ENCODE results near the gene SOX6.
"Not testable (repeated sequence)": the region's sequence is repeated elsewhere in the genome, so short reads cannot be mapped to it uniquely, and the experiment has no call there.

Gene SOX6

DNA sequence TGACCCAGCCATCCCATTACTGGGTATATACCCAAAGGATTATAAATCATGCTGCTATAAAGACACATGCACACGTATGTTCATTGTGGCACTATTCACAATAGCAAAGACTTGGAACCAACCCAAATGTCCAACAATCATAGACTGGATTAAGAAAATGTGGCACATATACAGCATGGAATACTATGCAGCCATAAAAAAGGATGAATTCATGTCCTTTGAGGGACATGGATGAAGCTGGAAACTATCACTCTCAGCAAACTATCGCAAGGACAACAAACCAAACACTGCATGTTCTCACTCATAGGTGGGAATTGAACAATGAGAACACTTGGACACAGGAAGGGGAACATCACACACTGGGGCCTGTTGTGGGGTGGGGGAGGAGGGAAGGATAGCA is 209.4 kb downstream of the SOX6 start:
- DNase-seq (ENCODE audit: low read depth) = not testable (repeated sequence)

DNA sequence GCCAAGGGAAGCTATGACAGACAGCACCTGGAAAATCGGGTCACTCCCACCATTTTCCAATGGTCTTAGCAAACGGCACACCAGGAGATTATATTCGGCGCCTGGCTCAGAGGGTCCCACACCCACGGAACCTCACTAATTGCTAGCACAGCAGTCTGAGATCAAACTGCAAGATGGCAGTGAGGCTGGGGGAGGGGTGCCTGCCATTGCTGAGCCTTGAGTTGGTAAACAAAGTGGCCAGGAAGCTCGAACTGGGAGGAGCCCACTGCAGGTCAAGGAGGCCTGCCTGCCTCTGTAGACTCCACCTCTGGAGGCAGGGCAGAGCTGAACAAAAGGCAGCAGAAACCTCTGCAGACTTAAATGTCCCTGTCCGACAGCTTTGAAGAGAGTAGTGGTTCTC is 214.7 kb downstream of the SOX6 start:
- DNase-seq (ENCODE audit: low read depth) = not testable (repeated sequence)

DNA sequence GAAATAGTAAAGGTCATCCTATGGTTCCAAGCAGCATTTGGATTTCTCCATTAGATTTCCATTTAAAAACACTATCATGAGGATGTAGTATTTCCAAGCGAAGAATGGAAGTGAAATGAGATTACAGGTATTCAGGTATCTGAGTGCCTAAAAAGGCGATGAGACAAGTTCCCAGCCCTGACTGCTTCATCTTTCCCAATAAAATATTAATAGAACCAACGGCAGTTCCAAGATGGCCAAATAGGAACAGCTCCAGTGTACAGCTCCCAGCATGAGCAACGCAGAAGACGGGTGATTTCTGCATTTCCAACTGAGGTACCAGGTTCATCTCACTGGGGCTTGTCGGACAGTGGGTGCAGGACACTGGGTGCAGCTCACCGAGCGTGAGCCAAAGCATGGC is 215.2 kb downstream of the SOX6 start:
- not testable (repeated sequence) for DNase-seq (ENCODE audit: low read depth)

DNA sequence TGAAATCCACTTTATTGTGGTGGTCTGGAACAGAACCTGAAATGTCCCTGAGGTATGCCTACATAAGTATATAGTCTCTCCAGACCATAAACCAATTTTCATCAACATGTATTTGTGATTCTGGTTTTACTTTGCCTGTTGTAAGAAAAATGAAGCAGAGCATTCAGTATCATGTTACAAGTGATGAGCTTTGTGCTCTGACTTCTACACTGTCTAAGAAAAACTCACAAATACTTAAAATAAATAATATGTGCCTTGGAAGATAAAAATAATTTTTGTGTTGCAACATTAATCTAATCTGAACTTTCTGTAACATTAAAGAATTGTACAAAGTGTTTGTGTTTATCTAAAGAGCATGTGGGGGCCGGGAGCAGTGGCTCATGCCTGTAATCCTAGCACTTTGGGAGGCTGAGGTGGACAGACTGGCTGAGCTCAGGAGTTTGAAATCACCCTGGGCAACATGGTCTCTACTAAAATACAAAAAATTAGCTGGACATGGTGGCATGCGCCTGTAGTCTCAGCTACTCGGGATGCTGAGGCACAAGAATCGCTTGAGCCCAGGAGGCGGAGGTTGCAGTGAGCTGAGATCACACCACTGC is 219.5 kb downstream of the SOX6 start:
- no peak for DNase-seq (ENCODE audit: low read depth)

DNA sequence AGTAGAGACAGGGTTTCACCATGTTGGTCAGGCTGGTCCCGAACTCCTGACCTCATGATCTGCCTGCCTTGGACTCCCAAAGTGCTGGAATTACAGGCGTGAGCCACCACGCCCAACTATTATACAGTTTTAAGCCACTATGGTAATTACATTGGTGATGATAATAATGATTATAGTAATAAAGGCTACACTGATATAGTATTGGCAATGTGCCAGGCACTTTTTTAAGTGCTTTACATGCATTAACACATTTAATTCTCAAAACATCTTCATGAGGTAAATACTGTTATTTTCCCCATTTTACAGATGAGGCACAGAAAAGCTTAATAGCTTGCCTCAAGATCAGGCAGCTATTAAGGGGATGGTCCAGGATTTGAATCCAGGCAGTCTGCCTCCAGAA is 222.5 kb downstream of the SOX6 start:
- no peak for DNase-seq (ENCODE audit: low read depth)

DNA sequence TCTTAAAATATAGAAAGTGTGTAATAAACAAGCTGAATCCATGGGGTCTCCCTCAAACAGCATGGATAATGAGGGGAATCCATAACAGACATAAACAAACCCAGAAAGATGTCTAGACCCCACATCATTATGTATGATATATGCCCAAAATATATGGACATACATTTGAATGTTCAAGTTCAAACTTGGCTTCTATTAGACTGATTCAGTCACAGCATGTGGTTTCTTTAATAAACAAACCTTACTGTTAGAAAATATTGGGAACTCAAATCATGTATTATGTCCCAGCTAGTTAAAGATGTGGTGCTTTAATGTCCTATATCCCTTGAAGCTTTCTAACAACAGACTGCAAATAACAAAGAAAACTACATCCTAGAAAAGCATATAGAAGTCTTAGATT is 228.6 kb downstream of the SOX6 start:
- no peak for DNase-seq (ENCODE audit: low read depth)

DNA sequence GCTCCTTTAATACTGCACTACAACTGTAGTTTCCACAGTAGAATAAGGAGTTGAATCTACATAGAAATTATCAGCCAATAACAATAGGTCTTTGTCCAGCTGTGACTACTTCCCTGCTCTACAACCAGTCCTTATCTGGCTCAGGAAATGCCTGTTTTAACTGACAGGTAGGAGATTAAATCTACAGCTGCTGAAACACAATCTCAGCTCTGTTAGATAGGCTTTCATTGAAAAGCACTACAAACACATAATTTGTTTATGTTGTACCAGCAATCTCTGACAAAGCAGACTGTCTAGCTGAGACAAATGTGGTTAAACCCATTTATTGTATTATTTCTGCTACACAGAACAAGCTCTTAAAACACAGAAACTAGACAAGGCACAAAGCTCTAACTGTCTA is 230.0 kb downstream of the SOX6 start:
- no peak for DNase-seq (ENCODE audit: low read depth)

DNA sequence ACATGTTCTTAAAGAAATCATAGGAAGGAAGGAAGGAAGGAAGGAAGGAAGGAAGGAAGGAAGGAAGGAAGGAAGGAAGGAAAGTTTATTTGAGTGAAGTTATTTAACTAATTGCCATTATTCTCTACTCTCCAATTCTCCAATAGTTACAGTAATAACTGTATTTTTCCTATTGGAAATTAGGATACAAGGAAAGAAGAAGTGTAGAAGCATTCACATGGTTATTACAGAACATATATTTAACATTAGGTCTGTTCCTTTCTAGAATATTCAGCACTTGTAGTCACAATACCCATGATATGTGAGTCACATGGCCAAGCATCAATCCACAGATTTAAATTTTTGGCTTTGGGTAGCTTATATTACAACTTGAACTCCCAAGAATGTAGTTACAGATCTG is 230.6 kb downstream of the SOX6 start:
- no peak for DNase-seq (ENCODE audit: low read depth)

DNA sequence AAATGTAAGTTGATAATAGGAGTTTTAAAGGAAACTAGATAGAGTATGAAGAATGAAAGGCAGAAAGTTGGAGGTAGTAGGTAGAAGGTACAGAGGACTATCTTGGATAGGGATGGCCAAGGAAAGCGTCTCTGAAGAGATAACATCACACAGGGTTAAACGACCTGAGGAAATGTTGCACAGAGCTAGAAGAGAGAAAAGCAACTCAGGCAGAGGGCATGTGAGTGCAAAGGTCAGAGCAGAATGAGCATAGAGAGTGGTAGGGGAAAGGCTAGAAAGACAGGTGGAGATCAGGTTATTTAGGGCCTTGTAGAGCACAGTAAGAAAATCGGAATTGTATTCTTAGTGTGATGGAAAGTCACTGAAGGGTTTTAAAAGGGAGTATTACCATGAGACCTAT is 232.0 kb downstream of the SOX6 start:
- DNase-seq (ENCODE audit: low read depth) = no peak

DNA sequence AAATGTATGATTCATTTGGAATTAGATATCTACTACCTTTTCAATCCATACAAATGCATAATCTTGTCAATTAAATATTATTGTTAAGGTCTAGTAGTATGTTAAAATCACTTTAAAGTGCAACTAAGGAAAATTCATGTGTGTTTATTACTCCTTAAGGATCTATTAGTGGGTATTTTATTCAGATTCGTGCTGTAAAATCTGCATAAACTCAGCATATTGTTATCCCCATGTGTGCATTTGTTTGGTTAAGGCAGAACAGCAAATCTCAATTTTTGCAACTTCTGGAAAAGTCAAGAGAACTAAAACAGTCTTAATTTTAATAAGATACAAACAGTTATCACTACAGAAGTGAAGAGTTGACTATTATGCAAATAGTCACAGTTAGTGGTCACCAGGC is 234.5 kb downstream of the SOX6 start:
- DNase-seq (ENCODE audit: low read depth) = no peak

DNA sequence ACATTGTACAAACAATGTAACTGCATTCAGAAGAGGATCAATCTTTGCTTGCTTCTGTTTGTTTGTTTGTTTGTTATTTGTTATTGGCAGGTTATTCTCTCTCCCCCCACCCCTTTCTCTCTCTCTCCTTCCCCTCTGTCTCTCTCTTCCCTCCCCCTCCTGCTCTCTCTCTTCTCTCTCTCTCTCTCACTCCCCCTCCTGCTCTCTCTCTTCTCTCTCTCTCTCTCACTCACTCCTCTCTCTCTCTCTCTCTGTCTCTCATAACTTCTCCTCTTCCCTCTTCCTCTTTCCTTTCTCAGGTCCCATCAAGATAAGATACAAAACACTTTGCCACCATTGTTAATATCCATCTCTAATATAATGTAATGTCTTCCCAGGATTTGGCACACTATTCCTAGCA is 236.3 kb downstream of the SOX6 start:
- DNase-seq (ENCODE audit: low read depth) = no peak

DNA sequence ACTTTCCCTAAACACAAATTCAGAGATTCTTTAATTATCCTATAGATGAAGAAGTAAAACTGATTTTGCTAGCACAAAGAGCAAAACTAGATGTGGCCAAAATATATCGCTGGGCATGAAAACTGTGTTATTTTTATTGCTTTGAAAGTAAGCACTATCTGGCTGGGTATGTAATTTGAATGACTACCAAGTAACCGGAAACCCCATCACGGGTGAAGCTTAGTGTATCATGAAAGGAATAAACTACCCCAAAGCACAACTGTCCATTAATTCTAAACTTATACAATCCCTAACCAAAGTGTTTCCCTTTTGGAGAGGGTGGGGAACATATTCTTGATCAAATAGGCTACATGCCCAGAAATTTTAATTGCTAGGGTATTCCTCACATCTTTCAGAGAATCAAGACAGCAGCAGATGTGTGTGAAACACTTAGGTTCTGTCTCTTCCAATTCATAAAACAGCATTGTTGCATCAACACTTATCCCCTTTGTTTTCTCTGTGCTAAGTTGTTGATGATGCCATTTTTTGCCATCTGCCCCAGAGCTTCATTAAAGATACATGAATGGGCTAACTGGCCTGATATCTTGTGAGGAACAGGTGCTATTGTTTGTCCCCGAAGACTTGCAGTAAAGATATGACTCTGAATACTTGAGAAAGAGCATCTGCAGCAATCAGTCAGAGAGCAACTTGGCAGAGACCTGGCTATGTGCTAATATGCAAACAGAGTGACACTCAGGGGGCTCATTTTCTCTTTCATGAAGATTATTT is 238.2 kb downstream of the SOX6 start:
- no peak for DNase-seq (ENCODE audit: low read depth)

DNA sequence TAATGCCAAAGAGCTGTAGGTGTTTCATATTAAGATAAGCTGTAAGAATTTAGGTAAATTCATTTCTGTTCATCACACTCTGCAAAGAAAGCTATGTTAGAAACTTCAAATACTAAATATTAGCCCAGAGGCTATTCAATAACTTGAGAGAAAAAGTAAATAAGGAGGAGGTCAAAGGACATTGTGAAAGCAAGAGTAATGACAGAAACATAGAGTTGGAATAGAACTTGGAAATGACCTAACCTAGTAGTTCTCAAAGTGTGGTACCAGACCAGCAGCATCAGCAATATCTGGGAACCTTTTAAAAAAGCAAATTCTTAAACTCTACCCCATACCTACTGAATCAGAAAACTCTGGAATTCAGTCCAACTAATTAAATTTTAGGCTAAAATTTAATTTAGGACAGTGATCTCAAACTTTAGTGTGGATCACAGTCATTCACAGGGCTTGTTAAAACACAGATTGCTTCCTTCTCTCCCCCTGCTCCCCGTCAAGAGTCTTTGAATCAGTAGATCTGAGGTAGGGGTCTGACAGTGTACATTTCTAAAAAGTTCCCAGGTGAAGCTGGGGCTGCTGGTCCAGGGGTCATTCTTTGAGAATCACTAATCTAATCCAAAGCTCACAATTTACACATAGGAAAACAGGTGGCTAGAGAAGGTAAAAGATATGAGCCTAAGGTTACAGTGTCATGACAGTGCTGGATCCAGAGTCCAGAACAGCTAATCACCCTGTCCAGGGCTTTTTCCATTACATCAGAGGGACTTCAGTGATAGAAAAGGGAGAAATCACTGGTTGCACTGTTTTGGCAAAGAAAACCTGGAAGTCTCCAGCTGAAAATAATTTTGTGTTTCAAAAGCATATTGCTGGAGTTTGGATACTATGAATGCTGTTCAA is 241.1 kb downstream of the SOX6 start:
- DNase-seq (ENCODE audit: low read depth) = no peak

DNA sequence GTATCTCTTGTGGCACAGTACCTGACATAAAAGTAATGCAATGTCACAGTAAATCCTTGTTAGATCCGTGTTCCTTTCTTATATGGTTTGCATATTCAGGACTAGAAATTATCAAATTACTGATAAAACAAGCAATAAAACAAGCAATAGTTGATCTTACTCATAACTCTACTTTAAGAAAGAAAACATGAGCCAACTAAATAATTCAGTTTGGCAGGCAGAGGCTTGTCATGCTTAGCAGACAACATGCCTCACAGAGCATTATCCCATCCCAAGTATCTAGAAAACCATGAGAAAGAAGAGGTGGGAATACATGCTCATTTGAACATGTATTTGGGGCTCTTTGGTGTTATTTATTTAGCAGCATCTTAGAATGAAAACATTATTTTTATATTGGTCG is 241.9 kb downstream of the SOX6 start:
- no peak for DNase-seq (ENCODE audit: low read depth)

DNA sequence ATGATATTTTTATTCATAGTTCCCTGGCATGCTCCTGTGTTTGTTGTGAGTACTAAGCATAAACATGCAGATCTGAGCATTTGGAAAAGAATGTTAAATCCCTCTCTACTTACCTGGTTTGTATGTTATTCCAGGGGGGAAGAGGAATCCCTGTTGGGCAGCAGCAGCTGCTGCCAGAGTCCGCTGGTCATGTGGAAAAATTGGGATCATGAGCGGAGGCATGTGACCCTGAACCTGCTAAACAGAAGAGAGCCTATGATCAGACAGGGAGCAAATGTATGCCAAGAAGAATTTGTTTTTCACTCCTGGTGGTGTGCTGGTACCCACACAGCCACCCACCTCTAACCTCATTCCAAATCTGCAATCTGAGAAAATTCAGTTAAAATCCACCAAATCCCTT is 244.7 kb downstream of the SOX6 start:
- DNase-seq (ENCODE audit: low read depth) = no peak

DNA sequence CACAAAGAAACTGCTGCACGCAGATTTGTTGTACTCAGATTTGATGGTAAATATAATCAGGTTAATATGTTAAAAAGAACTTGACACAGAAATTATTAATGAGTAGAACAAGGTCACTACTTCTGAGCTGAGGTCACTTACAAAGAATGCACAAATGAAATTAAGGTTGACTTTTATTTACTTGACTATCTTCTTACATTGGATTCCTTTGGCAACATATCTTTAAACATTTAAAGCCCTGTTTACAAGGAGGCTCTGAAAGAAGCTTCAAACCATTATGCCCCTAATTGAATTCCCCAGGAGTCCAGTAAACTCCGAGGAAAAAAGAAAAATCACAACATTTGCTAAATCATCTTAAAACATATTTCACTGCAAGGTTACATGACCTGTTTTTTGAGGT is 245.5 kb downstream of the SOX6 start:
- DNase-seq (ENCODE audit: low read depth) = no peak

DNA sequence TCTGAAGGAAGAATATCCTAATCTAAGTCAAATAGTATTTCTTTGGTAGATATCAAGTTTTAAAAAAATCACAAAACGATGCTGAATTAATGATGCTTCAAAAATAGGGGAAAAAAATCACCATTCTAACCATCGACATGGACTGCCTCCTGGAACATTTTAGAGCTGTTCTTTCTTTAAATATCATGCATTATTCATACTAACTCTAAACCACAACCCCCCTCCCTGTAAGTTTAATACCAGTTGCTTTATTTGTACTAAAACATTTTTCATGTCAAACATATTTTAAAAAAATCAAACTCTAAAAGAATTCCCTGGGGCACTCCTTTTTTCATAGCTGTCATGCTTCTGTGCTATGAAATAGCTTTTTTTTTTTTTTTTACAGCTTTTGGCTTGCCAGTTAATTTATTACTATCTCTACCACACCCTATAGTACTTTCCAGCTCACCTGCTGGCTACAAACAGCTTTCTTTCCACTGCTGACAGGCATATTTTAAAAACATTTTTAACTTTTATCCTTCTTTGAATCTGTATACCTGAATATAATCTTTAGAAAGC is 256.9 kb downstream of the SOX6 start:
- no peak for DNase-seq (ENCODE audit: low read depth)

DNA sequence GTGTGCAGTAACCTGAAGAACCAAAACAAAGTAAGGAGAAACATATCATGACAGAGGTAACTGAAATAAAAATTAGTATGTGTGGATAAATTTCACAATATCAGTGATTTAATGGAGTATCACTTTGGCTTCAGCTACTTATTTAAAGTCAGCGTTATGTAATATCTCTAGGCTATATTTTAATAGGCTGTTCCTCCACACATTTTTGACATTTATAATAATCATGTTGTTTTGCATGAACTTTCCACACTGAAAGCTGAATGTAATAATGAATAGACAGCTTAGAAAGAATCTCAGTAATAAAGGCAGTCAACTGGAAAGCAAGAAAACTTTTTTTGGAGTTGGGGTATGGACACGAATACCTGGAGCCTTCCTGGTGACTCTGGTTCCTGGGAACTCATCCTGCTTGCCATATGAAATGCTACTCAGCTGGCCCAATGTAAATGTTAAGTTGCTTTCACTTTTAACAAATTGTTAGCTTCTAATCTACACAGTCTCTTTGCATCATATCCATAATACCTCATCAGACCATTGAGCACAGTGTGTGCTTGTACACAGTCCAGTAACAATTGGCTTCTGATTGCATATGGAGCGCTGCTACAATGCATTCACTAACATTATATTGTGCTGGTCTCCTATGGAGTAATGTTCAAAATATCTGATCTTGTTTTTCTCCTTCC is 257.7 kb downstream of the SOX6 start:
- no peak for DNase-seq (ENCODE audit: low read depth)

DNA sequence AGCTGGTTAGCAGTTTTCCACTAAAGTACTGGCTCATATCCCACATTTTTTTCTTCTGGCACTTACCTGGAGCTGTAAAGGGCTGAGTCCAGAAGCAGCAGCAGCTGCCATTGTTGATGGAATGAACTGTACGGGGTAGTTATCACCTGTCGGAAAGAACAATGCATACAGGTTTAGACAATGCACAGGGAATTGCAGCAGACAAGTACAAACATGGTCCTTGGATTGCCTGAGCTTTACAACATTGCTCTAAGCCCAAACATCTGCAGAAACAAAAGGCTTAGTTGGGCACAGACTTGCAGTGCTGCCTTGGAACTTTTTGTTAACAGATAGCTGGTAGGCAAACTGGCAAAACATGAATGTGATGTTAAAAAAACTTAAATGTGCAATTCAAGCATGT is 258.8 kb downstream of the SOX6 start:
- no peak for DNase-seq (ENCODE audit: low read depth)

DNA sequence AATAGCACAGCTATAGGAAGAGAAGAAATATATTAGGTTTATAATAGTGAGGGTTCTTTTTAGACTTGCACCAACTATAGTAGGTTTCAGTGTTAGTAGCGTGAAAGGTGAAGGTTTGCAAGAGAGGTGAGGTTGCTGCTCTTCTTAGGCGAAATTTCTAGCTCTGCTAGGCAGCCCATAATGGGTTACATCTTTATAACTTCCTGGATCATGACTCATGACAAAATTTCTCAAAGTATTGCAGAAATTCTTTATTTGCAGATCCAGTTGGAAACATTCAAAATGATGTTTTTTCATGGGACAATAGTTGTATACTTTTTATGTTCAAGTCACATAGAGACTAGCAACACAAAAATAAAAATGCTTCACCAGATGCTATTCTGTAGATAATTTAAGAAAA is 260.0 kb downstream of the SOX6 start:
- DNase-seq (ENCODE audit: low read depth) = no peak

DNA sequence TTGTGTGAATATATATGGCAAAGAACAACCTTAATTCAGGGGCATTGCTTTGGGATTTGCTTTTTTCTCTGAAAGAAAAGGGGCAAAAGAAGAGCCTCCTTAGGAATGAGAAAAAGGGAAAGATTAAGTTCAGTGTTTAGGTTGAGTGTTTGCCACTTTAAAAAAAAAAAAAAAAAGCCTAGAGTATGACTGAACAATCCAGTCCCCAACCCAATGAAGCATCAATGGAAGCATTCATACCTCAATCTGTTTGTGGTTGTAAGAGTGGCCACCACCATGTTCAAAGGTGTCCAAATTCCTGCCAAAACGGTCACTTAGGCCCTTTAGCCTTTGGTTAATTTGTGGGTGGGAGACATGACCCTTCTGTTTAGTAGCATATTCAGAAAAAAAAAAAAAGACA is 260.6 kb downstream of the SOX6 start:
- no peak for DNase-seq (ENCODE audit: low read depth)
